BJ (cell line): ENCODE data around the gene CTIF. TPM values are rescaled to one million over a fixed set of nuclear protein-coding genes. Genes with fewer than 3 reads are reported as not detected.

Experiments
- CTCF ChIA-PET: fragments of 350-600 bp; formaldehyde crosslinking; extraction: SDS; loops from one replicate; lab custom pipeline; 2021; ENCODE audit warnings: antibody characterized with exemption, inconsistent platforms; lab: Yijun Ruan, JAX
- POLR2A ChIA-PET: fragments of 300-600 bp; sonication (Branson Sonifier 250); formaldehyde crosslinking; extraction: SDS; loops from one replicate; lab custom pipeline; 2021; ENCODE audit warnings: antibody characterized with exemption; lab: Charles Lee
- DNase-seq: peaks from one replicate; pipeline ENCODE4 v3.0.0-alpha.2; 2011; ENCODE audit warnings: low read depth
- H3K27me3 ChIP-seq: 2 replicates; pipeline ENCODE4 v1.6.0; 2011; ENCODE audit warnings: low read length; ENCODE audit not compliant: control insufficient read depth, insufficient read depth
- H3K36me3 ChIP-seq: 2 replicates; pipeline ENCODE4 v1.5.1; 2011; ENCODE audit warnings: low read length; ENCODE audit not compliant: control insufficient read depth, insufficient read depth
- H3K4me3 ChIP-seq: 2 replicates; pipeline ENCODE4 v1.5.1; 2011; ENCODE audit warnings: low read depth, mild to moderate bottlenecking, control low read depth, low read length
- CTCF ChIP-seq: IDR thresholded peaks from 2 replicates; pipeline ENCODE4 v1.5.1; 2011; ENCODE audit warnings: low read depth, mild to moderate bottlenecking, control low read depth, inconsistent platforms, low read length, moderate library complexity; ENCODE audit not compliant: insufficient read depth
- polyA plus RNA-seq: library from polyadenylated mRNA; depleted of rRNA; stranded (reverse); fragments of >200 nt; gene quantifications from 2 replicates; pipeline ENCODE4 v1.2.3, GENCODE V29; 2011

CTIF gene
- polyA plus RNA-seq, 1 experiment: 105 TPM

- ChIA-PET POLR2A (no interaction called here), CTCF (no interaction called here)
- DNase-seq: no peak
- H3K36me3 ChIP-seq: peaks cover 31% of the 10 kb centered on the region
- no peak overlapping the region for H3K4me3 ChIP-seq
- no peaks in the 10 kb centered on the region for H3K27me3 ChIP-seq
- no peak for TF ChIP-seq CTCF
Measured at GRCh38 chr18:48803951-48804855, 265.4 kb downstream of the CTIF start.

- H3K27me3 ChIP-seq: no peaks in the 10 kb centered on the region
- ChIA-PET POLR2A (no interaction called here), CTCF (no interaction called here)
- TF ChIP-seq CTCF: no peak
- no peak for DNase-seq
- H3K36me3 ChIP-seq: peaks cover 29% of the 10 kb centered on the region
- no peak overlapping the region for H3K4me3 ChIP-seq
Measured at GRCh38 chr18:48804856-48805610, 266.2 kb downstream of the CTIF start.

DNA sequence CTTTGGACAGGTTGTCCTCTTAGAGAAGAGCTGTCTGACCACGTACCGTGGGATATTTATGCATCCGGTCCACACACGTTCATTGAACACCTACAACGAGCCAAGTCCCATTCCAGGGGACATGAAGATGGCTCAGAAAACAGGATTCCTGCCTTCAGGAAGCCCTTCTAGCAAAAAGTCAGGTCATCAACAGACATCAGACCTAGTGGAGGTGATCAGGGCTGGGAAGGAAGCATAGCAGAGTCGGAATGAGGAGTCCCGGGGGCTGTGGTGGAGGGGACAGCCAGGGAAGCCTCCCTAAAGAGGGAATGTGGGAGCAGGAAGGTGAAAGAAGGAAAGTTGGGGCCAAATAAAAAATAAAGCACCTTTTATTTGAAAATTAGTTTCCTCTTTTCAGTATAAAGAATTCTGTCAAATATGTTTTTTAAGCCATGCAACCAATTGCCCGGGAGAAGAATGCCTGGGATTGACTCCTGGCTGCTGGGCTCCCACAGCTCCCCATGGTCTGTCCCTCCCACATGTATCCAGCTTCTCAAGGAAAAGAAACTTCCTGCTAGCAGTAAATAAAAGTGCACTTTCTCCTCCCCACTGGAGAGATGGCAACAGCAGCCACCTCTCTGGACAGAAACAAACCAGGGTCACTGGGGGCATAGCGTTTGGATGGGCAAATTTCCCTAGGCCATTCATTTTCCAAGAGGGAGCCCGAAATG, 267.1 kb downstream of the CTIF start:
- Histone ChIP-seq H3K36me3 (peaks cover 28% of the 10 kb centered on the region), H3K4me3 (no peak overlapping the region), H3K27me3 (no peaks in the 10 kb centered on the region)
- no peak for DNase-seq
- CTCF ChIA-PET: interaction anchor here (0.6 kb wide), 1 partner anchor 134 kb away, joined by 3 read pairs; no protein-coding TSS in a partner anchor
- POLR2A ChIA-PET: no interaction called here
- TF ChIP-seq CTCF: no peak

DNA sequence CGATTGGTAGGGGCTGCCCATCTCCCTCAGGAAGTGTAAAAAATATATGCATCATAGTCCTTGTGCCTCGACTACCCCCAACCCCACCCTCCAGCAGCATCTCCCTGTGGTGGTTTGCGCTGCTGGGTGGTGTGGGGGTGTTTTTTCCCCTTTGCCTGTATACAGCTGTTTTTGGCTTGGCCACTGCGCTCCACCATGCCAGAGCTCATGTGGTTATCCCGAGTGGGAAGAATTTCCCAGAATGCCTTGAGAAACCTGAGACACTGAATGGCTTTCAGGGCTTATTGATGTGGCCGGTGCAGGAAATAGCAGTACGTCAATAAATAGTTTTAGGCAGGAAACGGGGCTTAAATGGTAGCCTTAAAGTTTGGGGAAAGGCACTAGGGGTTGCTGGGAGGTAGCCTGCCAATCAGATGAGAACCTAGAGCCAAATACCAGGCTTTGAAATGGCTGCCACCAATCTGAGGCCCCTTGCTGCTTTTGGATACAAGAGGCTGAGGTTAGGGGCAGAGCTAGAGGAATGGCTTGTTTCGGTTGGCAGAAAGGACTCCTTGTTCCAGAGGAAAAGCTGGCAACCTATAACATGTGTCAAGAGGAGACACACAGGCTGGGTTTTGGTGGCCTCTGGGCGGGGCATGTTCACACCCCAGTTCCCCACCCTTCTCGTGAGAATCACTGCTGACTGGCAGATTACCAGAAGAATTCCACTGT, 267.9 kb downstream of the CTIF start:
- no peak for TF ChIP-seq CTCF
- CTCF ChIA-PET: interaction anchor here (0.6 kb wide), 1 partner anchor 134 kb away, joined by 3 read pairs; no protein-coding TSS in a partner anchor
- POLR2A ChIA-PET: interaction anchor here (0.7 kb wide), 1 partner anchor 26 kb away, joined by 3 read pairs; no protein-coding TSS in a partner anchor
- DNase-seq: no peak
- Histone ChIP-seq H3K36me3 (peaks cover 28% of the 10 kb centered on the region), H3K4me3 (no peak overlapping the region), H3K27me3 (no peaks in the 10 kb centered on the region)
